Skin of body (tissue), 1 donor: Measurements from ENCODE around the gene PRKAR2A. TPM values are rescaled to one million over a fixed set of nuclear protein-coding genes. Genes with fewer than 3 reads are reported as not detected.

Experiments used
- total RNA-seq: library from RNA; depleted of rRNA; stranded (reverse); fragments of >200 nt; gene quantifications from one replicate; pipeline ENCODE4 v1.2.3, GENCODE V29; 2014

Gene PRKAR2A
- total RNA-seq, 1 donor from 2014 or later, result 18.2 TPM

Other genes with a start within 250 kb of the PRKAR2A start
- 132 TPM for gene UQCRC1, start 238.2 kb downstream of the PRKAR2A start, total RNA-seq
- not detected for gene TMEM89, start 226.1 kb downstream of the PRKAR2A start, total RNA-seq
- 9.9 TPM for gene SLC26A6, start 212.4 kb downstream of the PRKAR2A start, total RNA-seq
- 0.39 TPM for gene CELSR3, start 185.0 kb downstream of the PRKAR2A start, total RNA-seq
- gene NCKIPSD, start 162.0 kb downstream of the PRKAR2A start, total RNA-seq, result 10.1 TPM
- gene IP6K2, start 130.7 kb downstream of the PRKAR2A start, total RNA-seq, result 67.0 TPM
- 14.8 TPM for gene SLC25A20, start 51.0 kb upstream of the PRKAR2A start, total RNA-seq
- gene ARIH2, start 71.0 kb upstream of the PRKAR2A start, total RNA-seq, result 63.3 TPM
- 27.7 TPM for gene P4HTM, start 142.4 kb upstream of the PRKAR2A start, total RNA-seq
- gene WDR6, start 159.5 kb upstream of the PRKAR2A start, total RNA-seq, result 55.6 TPM
- 18.0 TPM for gene DALRD3, start 170.7 kb upstream of the PRKAR2A start, total RNA-seq
- gene NDUFAF3, start 174.2 kb upstream of the PRKAR2A start, total RNA-seq, result 23.4 TPM
- 261 TPM for gene IMPDH2, start 181.5 kb upstream of the PRKAR2A start, total RNA-seq
- 66.2 TPM for gene QRICH1, start 246.2 kb upstream of the PRKAR2A start, total RNA-seq